Activated T-cell treated with anti-CD3 and anti-CD28 coated beads for 24 hours (primary cell): ENCODE results near the gene TSHR.

Experiments
- DNase-seq: peaks from one replicate; pipeline ENCODE4 v3.0.0-alpha.2; 2020; ENCODE audit warnings: low read depth

Gene TSHR

DNA sequence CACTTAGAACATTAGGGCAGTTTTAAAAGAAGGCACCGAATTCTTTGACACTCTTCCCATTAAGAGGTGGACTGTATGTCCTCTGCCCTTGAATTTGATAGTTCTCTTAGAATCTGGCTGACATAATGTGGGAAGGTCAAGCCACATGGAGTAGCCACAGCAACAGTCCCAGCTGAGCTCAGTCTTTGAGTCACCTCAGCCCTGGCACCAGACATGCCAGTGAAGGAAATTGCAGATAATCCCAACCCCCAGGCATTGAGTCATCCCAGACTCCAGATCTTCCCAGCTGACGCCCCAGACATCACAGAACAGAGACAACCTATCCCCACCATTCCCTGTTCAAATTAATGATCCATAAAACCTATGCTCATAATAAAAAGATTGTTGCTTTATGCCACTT, 181.9 kb downstream of the TSHR start:
- DNase-seq = no peak

DNA sequence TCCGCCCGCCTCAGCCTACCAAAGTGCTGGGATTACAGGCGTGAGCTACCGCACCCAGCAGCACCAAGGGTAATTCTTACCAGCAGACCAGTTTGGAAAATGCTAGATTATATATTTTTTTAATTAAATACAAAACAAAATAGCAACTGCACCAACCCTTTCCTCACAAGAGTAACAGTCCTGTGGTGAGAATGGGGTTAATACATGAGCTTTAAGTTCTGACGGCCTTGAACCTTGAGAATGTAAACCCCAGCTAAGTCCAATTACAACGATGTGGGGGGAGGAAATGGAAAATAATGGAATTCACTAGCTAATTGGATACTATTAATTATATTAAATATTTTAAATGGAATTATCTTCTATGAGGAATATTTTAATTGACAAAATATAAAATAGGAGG, 183.0 kb downstream of the TSHR start:
- DNase-seq = no peak

DNA sequence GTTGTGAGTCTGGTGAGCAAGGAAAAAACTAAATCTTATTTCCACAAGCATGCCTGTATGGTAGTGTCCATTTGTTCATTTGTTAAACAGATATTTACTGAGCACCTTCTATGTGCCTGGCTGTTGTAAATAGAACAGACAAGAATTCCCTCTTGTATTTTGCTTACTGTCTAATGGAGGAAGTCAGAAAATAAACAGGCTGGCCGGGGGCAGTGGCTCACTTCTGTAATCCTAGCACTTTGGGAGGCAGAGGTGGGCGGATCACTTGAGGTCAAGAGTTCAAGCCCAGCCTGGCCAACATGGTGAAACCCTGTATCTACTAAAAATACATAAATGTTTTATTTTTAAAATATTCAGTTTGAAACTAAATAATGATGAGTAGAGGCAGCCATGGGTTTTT, 186.0 kb downstream of the TSHR start:
- DNase-seq = no peak

DNA sequence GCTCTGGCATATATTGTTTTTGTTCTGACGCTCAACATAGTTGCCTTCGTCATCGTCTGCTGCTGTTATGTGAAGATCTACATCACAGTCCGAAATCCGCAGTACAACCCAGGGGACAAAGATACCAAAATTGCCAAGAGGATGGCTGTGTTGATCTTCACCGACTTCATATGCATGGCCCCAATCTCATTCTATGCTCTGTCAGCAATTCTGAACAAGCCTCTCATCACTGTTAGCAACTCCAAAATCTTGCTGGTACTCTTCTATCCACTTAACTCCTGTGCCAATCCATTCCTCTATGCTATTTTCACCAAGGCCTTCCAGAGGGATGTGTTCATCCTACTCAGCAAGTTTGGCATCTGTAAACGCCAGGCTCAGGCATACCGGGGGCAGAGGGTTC, 188.4 kb downstream of the TSHR start:
- DNase-seq = no peak

- no peak for DNase-seq
Observed at GRCh38 chr14:81144824-81145603, 189.6 kb downstream of the TSHR start.

DNA sequence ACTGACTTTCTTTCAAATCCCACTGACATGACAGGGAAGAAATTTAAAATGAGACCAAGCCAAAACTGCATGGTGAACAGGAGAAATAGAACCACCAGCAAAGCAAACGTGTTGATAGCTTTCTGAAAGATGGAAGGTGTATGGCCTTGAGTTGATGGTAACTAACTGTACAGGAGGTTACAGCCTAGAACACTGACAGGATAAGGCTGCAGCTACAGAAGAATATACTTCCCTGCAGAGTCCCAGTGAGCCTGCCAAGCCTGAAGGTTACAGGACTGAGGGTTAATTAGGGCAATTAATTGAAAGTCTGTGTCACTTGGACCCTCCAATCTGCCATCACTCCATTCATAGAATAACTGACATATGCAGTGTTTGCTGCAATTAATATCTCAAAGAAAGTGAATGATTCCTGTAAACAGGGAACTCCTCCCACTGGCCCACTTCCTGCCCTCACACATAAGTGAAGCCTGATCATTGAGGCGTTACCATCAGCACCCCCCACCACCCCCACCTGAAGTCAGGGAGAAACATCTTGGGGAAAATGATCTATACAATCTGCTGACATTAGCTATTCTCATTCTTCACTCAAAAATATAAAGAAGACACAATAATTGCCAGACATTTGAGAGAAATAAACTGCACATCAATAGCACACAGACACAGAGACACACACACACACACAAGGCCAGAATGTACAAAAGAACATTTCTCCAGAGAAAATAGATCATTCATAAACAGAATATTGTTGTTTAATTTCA, 191.9 kb downstream of the TSHR start:
- DNase-seq = no peak

DNA sequence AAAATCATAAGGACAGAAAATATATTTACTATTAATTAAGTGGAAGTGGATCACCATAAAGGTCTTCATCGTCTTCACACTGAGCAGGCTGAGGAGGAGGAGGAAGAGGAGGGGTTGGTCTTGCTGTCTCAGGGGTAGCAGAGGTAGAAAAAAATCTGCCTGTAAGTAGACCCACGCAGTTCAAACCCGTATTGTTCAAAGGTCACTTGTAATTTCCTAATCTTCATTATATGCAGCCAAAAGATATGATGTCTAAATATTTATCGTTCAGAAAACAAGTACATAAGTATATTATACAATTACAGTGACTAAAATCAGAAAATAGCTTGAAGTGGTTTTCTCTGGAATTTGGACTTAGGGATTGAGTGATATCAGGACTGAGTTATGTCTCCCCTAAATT, 193.2 kb downstream of the TSHR start:
- no peak for DNase-seq

DNA sequence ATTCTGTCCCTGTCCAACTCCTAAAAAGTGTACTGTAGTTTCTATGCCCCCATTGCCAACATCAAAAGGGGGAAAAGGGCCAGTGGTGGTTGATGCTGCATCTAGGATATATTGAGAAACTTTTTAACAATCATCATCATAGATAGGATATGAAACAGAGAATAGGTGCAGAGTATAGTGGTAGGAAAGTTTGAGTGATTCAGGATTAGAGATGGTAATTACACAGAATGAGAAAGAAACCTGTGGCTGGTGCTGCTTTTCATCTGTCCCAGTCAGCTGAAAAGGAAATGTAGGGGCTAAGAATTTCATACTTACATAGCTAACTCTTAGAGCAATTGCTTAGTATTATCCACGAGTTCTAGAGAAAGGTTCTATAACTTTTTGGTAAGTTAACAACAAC, 197.8 kb downstream of the TSHR start:
- DNase-seq = no peak

DNA sequence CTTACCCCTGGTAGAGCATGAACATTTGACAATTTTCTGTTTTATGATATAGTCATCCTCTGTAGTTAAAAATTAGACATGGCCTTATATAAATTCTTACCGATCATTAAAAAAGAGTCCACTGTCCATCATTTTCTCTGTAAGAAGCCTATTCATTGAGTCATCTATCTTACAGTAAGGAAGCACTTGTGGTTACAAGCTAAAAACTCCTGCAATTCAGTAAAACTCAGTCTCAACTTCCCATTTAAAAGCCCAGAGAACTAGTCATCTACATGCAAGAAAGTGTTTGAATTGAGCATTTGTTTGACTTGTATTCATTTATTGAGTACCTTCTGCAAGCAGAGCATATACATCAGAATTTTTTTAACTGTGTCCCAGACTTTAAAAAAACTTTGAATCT, 202.0 kb downstream of the TSHR start:
- DNase-seq = no peak

GRCh38 chr14:81161088-81161487, 205.7 kb downstream of the TSHR start:
- no peak for DNase-seq

DNA sequence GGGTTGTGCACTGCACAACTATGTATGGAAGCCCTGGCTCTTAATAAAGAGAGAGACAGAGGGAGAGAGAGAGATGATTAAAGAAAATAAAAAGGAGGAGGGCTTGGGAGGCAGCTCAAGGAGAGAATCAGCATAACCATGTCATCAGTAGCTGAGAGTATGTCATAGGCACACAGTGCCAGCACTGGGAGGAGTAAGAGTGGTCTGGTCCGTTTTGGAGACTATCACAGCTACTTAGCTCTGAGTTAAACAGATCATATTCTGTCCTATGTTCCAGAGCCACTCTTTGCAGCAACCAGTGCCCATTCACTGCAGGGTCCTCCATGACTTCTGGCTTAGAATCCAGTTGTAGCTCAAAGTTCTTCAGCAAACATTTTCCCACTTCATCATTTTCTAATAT, 206.3 kb downstream of the TSHR start:
- DNase-seq = no peak

- no peak for DNase-seq
Observed at GRCh38 chr14:81162941-81163340, 207.5 kb downstream of the TSHR start.

DNA sequence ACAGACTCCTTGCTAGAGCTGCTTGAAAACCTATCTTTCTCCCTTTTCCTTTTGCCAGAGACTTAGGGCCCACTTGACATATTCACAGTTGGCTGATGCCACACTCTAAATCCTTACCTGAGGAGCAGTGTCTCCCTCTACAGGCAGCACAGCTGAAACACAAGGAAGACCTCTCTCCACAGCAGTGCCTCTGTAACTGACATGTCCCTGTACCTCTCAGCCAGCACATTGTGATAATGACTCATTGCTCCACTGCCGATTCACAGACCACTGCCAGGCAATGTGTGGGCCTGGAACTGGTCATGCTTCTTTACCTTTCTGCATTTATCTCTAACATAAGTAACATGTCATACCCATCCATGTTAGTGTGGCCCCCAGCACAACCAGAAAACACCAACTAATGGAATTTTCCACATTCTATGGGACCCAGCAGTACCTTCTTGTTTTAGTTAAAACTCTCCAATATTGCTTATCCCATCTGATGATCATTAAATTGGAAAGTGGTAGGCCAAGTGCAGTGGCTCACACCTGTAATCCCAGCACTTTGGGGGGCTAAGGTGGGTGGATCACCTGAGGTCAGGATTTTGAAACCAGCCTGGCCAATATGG, 208.8 kb downstream of the TSHR start:
- DNase-seq = peak; percentile 52

- DNase-seq = no peak
Observed at GRCh38 chr14:81165188-81165587, 209.8 kb downstream of the TSHR start.

- DNase-seq = no peak
Observed at GRCh38 chr14:81166121-81166520, 210.7 kb downstream of the TSHR start.

- DNase-seq = no peak
Observed at GRCh38 chr14:81169267-81169666, 213.8 kb downstream of the TSHR start.

GRCh38 chr14:81169711-81170103, 214.3 kb downstream of the TSHR start:
- no peak for DNase-seq

GRCh38 chr14:81170104-81170828, 214.8 kb downstream of the TSHR start:
- peak; percentile 84 for DNase-seq

DNA sequence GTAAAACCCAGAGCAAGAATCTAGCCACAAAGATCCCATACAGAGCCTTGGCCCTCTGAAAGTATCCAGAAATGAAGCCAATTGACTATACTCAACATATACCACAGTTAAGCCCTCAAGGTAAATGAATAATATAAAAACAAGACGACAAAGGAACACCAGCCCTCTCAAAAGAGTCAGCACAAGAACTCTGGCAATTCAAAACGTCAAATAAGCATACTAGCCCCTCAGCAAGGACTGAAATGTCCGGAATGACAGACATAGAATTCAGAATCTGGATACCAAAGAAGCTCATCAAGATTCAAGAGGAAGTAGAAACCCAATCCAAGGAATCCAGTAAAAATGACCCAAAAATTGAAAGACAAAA, 215.4 kb downstream of the TSHR start:
- no peak for DNase-seq

GRCh38 chr14:81172353-81172752, 216.9 kb downstream of the TSHR start:
- DNase-seq = no peak

DNA sequence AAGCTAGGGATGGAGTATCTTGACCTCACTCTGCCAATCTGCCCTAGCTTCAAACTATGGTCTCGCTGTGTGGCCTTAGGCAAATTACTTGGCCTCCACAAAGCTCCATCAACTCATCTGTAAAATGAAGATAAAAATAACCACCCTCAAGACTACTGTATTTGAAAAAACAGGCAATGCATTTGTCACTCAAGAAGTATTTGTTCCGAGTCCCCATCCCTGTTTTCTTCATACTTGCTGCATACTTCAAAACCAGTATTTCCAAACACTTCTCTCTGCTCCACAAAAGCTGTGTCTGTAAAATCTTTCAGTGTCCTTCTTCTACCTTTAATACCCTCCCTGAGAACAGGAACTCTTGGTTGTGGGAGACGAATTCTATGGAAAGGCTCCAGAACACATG, 217.5 kb downstream of the TSHR start:
- no peak for DNase-seq

GRCh38 chr14:81176241-81176640, 220.8 kb downstream of the TSHR start:
- no peak for DNase-seq

GRCh38 chr14:81177225-81177624, 221.8 kb downstream of the TSHR start:
- DNase-seq = no peak
